GM18861 (cell line): ENCODE results near the gene AIPL1.

ENCODE experiments used
- ATAC-seq: cut with Tn5 transposase; IDR thresholded peaks from one replicate; pipeline ENCODE4 v1.9.1; 2021; ENCODE audit not compliant: unreplicated experiment

The AIPL1 gene

DNA sequence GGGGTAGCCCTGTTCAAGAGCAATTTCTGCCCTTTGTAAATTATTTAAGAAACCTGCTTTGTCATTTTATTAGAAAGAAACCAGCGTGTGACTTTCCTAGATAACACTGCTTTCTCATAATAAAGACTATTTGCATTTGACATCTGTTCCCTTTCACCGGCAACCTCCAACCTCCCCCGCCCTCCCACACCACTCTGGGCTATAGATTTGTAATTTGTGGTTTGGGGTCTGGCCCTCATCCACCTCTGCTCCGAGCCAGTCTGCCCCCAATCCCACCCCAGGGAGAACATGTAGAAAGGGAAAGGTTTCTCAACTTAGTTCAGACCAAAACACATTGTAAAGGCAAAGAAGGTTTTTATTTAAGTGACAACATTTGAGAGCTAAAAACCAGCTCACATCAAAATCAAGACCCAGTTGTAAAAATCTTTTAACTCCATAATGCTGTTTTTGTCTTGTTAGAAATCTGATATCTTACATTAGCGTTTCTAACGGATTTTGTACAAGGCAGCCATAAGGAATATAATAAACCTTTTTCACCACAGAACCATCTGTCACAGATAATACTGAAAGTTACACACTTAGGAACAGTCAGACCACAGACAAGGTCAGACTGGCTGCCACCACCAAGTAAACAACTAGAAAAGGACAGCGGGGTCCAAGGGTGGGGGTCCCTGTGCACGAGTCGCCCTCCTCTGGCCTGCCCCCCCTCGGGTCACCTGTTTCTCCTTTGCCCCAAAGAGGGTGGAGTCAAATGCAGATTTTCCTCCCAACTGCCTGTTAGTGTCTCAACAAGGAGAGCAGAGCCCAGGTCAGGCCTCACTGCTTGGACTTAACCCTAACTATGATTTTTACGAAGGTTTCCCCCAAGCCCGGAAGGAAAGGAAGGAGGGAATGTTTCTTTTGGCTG is 16.3 kb upstream of the AIPL1 start:
- no peak for ATAC-seq

DNA sequence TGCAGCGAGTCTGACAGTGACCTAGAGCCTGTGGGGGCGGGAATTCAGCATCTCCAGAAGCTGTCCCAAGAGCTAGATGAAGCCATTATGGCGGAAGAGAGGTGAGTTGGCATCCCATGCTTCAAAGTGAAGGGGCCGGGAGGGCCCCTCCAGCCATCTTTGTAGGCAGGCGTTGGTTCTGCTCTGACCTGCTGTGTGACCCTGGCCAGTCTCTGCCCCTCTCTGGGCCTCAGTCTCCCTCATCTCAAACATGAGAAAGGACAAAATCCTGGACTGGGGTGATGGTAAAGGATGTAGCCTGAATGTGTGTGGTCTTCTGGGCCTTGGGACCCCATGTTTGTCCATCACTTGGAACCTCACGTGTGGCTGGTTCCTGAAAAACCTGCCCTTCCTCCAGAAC is 14.4 kb upstream of the AIPL1 start:
- ATAC-seq = no peak

DNA sequence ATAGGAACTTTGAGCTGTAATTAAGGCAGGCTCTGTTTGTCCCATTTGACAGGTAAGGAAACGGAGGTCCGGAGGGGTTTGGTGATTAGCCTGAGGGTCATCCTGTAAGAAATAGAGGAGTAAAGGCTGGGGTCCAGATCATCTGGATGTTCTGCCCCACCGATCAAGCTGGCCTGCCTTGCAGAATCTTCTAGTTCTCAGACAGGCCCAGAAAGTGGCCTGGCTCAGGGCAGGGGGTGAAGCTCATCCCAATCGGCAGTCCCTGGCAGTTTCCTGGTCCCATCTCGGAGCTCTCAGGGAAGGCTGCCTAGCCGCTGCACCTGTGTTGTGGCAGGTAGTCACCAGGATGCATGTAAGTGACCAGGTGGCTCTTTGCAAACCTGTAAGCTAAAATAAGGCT is 13.6 kb upstream of the AIPL1 start:
- ATAC-seq = no peak

DNA sequence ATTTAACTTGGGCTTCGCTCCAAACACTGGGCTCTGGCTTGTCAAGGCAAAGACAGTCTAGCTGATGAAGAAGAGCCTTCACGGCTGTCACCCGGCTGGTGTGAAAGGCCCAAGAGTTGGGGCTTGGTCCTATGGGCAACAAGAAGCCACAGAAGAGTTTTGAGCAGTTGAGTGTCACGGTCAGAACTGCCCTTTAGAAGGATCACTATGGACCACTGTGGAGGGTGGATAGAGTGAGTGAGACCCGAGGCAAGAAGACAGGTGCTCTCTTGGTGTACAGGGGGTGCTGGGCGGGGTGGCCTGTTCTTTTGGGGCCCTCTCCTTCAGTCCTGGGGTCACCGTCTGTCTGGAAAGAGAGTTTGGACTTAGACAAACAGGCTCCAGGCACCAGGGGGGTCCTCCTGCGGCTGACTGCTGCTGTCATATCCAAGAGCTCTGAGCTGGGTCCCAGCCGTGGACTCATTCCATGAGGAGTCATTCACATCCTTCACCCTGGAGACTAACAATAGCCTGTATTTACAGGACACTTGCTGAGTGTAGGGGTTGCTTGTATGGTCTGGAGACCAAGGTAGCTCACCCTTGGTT is 11.7 kb upstream of the AIPL1 start:
- ATAC-seq = no peak

DNA sequence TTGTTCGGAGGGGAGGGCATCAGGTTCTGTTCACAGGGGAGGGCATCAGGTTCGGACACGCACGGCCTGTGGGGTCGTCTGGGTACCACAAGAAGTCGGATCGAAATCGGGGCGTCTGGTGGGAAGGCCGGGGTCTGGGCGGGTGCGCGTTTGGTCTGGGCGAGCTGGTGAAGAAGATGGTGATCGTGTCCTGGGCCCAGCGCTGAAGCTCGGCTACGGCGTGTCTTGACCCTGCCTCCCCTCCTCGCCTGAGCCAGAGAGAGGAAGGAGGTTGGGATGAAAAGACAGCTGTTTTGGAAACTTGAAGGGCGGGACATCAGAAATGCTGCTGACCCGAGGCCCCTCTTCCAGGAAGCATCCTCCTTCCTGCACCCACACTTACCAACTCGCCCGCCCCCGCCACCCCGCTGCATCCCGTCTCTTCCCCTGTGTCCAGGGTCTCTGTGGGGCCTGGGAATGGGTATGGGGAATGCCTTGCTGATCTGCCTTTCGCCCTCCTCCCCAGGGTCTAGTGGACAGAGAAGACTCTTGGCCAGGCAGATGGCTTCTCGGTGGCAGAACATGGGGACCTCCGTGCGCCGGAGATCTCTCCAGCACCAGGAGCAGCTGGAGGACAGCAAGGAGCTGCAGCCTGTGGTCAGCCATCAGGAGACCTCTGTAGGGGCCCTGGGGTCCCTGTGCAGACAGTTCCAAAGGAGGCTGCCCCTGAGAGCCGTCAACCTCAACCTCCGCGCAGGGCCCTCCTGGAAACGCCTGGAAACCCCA is 9.8 kb upstream of the AIPL1 start:
- ATAC-seq = no peak

DNA sequence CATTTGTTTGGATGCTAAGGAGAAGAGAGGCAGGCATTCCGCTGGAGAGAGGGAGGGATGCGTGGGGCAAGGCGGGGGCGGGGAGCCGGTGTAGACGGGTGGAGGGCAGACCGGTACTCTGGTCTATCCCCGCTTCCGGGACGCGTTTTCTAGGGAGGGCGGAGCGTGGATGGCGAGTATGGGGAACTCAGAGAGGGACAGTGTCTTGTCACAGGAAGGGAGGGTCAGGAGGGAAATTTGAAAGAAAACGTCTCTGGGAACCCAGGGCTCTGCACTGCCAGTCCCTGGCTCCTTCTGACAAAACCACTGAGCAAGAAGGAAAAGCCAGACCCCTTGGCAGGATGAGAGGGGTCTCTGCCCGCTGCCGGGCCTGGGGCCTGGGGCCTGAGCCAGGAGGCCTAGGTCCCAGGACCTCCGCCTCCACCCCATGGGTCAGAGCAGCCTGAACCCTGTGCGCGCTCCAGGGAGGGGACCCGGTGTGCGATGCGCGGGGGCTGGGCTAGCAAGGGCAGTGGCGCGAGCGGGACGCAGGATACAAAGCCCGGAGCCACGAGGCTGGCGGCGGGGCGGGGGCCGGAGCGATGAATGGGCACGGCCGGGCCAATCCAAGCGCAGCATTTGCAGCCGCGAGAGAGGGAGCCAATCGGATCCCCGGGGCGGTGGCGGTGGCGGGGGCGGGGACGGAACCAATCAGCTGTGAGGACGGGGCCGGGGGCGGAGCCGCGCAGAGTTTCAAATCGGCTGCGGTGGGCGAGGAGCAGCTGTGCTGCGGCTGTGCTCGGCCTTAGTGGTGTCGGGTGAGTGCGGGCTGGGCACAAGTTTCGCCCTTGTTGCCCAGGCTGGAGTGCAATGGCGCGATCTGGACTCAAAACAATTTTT is 9.0 kb upstream of the AIPL1 start, which contains the start of gene PIMREG:
TSS of gene PIMREG (plus strand) at position 764 of the 879 bp plus-strand sequence. CDS start 656 bp downstream, outside the sequence.
- peak; percentile 67 for ATAC-seq

DNA sequence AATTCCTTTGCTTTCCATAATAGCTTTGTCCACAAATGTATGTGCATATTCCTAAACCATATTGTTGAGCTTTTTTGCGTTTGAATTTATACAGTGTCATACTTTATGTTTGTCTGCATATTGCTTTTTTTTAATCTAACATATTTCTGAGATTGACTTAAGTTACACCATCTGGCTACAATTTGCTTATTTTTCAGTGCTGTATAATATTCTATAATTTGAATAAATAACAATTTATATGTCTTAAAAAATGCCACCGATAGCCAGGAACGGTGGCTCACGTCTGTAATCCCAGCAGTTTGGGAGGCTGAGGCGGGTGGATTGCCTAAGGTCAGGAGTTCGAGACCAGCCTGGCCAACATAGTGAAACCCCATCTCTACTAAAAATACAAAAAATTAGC is 7.9 kb upstream of the AIPL1 start:
- no peak for ATAC-seq

DNA sequence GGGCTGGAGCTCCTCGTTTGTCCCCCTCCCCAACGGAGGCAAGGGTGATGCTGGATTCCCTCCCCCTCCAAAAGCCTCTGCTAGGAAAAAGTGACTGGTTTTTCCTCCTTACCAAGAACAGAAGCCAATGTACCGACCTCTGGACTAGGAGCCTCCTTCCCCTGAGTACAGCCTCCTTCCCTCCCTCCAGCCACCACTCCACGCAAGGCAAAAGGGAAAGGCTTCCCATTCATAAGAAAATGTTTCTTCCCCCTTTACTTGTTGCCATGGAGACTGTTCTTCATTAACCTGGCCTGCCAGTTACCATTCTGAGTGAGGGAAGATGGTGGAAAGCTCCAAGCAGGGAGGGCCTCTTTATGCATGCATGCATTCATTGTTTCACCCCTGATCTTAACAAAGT is 5.0 kb upstream of the AIPL1 start:
- ATAC-seq = no peak

DNA sequence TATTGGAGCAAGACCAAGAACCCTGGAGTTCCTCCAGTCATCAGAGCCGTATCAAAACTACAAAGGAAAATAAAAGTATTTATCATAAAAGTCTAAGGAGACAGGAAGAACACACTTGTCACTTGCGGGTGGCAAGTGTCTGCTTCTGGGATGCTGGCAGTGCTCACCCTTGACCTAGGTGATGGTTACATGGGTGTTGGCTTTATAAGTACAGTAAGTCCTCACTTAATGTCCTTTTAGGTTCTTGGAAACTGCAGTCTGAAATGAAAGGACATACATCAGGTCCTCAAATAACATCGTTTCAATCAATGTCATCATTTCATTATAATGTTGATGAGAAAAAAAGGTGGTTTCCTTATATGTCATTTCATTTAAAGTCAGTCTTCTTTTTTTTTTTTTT is 3.0 kb upstream of the AIPL1 start:
- ATAC-seq = no peak

DNA sequence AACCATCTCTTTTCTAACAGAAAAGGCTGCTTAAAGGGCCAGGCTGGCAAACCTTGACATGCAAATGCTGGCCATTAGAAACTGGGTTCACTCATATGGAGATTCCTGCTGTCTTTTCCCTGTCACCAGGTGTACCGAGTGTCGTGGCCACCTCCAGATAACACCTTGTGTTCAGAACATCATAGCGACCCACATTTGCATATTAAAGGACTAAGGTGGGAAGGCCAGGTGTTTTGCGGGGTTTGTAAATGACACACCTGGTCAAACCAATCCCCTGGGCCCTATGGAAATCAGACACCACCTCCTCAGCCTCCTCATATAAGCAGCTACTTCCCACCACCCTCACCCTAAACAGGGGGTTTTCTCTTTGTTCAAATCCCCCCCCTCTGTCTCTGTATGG is 2.5 kb upstream of the AIPL1 start:
- no peak for ATAC-seq

DNA sequence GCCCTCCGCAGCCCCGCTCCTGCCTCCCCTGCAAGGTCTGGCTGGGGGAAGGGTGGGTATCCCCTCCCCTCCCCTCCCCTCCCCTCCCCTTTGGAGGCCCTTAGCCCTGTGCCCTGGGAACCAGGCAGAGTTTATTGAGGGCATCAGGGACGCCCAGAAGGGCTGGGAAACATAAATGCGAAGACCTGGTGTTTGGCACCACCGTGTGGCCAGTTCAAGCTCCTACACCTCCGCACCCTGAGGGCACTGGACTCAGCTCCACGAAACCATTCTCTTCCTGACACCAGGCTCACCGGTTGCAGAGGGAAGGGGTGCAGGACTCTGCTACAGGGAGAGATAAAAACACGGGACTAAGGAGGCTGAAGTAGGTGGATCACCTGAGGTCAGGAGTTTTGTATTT is 1.0 kb upstream of the AIPL1 start:
- ATAC-seq = no peak

DNA sequence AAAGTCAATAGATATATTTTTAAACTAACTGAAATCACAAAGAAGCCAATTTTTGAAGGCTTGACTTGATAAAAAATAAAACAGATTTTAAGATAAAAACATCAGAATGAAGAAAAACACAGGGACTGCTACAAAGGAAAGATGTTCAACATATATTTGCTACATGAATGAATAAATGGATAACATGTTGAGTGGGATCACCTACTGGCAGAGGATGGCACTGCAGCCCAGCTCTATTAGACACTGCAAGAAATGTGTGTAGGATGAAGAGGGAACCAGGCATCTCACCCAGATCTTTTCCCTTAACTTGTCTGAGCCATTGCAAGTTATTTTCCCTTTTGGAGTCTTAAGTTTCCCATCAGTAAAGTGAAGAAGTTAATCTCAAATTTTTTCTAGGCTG is 4.2 kb downstream of the AIPL1 start:
- no peak for ATAC-seq

DNA sequence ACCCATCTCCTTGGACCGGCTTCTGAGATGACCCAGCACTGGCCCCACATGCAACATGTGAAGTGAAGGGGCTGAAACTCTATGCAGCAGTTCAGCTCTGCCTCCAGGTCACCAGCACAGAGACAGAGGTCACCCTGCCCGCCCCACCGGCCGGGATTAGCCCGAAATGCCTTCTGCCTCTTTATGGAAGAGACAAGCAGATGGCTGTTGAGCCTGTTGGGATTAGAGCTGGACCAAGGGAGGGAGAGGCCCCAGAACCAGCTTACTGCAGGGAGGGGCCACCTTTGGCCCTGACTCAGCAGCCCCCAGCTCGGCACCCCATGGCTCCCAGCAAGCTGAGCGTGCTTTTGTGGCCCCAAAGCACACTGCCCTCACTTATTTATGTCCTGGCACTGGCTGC is 5.7 kb downstream of the AIPL1 start:
- ATAC-seq = no peak

DNA sequence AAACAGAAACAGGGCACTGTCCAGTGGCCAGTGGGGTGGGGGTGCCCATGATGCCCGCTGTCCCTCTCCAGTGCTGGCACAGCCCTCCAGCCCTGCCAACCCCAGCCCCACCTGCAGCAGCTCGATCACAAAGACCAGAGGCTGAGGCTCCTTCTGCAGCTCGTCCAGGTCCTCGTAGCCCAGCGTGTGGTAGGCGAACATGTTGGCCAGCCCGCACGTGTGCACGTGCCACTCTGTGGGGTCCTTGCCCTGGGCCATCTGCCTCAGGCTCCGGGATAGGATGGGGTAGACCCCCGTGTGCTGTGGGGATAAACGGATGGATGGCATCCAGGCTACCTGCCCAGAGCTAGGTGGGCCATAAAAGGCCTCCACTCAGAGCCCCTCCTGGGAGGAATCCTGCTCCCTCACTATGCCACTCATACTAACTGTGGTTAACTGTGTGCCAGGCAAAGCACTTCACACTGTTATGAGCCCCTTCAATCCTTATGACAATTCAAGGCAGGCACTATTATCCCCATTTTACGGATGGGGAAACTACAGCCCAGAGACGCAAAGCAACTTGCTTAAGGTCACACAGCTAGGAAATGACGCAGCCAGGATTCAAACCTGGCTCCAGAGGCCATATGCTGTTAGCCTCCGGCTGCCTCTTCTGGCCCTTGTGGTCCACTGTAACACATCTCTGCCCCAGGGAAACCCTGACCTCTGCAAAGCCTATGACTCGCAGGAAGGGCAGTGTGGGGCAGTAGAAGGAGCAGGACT is 6.5 kb downstream of the AIPL1 start:
- ATAC-seq = no peak

DNA sequence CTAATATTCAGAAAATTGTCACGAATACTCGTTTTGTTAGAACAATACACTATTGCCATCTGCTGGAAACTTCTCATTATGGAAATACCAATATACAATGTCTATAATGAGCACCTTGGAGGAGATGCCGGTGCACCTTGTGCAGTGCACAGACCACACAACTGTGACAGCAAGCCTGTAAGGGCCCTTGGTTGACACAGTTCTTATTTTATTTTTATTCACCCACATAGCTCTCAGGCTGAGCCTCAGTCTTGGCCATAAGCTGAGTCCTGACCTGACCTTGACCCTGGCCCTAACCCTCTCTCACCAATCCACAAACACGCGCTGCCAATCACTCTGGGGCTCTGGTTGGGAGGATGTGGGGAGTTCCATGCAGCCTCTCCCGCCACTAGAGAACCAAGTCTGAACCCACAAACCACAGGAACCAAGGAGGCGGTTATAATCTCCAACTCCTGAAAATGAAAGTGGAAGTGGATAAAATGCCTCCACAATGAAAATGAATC is 7.6 kb downstream of the AIPL1 start:
- ATAC-seq = no peak

DNA sequence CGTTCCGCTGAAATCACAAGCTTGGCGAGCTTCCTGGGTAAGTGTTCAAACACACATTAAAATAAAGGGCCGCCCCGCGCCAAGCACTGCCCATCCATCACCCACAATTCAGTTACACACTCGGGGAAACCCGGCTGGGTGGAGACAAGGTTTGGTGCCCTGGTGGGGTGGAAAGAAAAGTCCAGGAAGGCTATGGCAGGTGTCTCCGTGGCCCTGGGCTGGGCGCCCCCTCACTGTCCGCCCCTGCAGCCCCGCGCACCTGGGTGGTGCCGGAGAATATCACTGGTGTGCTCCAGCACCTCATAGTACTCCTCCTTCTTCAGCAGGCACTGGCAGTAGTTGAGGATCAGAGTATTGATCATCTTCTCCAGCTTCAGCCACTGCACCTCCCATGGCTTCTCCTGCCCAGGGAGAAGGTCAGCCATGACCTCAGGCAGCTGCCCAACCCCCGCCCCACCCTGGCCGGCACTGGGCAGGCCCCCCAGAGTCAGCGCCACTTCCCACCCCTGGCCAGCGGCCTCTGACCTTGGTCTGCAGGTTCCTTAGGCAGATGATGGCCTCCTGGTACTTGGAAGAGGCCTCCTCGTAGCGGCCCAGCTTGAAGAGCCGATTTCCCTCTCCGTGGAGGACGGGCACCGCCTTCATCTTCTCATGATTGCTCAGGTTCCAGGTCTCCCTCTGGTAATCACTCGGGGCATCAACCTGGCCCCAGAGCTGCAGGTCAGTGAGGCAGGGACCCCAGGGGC is 8.4 kb downstream of the AIPL1 start:
- no peak for ATAC-seq

DNA sequence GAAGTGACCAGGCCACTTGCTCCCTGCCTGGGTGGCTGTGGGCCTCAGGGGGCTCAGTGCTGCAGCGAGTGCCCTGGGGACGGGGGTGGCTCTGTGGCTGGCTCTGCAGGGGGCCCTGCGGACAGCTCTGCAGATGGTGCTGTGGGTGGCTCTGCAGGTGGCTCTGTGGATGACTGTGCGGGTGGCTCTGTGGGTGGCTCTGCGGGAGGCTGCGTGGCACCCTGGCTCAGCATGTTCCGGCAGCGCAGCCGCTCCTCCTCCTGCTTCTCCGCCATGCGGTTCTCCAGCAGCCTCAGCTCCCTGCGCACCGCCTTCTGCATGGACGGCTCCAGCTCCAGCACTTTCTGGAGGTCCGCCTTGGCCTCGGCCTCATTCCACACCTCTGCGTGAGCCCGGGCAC is 9.5 kb downstream of the AIPL1 start:
- ATAC-seq = no peak

DNA sequence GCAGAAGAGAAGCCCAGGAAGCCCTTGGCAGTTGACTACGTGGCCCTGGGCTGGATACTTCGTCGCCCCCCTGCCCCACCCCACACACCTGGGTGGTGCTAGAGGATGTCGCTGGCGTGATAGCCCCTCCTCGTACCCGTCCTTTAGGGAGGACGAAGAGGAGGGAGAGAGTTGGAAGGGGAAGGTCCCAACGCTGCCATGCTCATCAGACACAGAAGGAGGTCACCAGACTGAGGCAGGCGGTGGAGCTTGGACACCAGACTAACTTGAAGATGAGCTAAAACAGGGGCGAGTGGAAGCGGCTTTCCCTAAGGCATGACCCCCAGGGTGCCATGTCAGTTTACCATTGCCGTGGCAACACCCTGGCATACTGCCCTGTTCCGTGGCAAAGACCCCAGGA is 11.0 kb downstream of the AIPL1 start:
- ATAC-seq = no peak

DNA sequence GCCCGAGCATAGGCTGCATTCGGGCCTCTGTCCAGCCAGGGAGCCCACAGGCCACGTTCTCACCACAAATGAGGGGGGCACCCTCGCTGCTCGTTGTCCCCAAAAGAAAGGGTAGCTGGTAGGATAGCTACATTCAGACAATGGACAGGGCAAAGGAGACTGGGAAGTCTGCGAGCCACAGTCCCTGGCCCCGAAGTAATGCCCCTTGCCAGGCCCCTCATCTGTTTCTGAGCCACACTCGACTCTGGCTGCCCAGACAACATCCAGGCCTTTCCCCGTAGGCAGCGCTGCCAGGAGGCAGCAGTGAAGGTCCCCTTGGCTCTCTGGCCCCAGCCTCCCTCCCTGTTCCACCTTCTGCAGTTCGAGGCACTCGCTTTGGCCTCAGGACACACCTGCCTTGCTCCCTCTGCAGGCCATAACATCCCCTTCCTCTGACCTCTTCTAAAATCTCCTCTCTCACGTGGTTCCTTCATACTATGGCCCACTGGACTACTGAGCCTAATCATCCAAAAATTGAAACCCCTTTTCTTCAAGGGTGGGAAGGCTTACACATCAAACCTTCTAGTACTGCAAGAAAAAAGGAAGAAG is 12.2 kb downstream of the AIPL1 start:
- ATAC-seq = no peak
